ENCODE measurements around the gene COPE. TPM values are rescaled to one million over a fixed set of nuclear protein-coding genes. Genes with fewer than 3 reads are reported as not detected.

COPE gene
- total RNA-seq, 1 donor from 2014 or later, result 212 TPM

DNA sequence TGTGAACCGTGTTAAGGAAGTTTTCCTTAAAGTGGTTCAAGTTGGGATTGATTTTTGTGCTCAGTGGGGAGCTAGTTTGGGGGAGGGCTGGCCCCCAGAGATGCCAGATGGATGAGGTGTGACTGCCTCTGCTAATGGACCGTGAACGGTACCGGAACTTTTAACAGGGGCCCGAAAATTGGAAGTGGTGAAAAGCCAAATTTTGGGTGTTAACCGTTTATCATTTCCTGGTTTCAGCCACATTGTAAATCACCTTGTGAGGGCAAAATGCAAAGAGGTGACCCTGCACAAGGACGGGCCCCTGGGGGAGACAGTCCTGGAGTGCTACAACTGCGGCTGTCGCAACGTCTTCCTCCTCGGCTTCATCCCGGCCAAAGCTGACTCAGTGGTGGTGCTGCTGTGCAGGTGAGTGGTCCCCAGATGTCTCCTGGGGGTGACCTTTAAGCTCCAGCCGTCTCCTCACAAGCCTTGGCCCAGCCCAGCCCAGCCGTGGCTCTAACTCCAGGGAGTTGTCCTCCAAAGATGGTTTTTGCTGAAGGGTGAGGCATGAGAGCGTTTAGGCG is 69.3 kb downstream of the COPE start:
- no peaks in the 10 kb centered on the region for H3K9me3 ChIP-seq
- H3K4me1 ChIP-seq, result peaks cover 70% of the 10 kb centered on the region
- H3K27ac ChIP-seq, result peak overlapping the region; percentile 92
- intact Hi-C loops (cut with DNase I), result loop anchor here (5.0 to 10.0 kb wide), 3 partner anchors 165 to 385 kb away; partner anchors contain the start of gene CRTC1
- no peak for DNase-seq (ENCODE audit: extremely low spot score in 2 of 2)
- H3K36me3 ChIP-seq, result peaks cover 0 to 49% of the 10 kb centered on the region in 2 donors
- no peak overlapping the region for H3K4me3 ChIP-seq
- H3K27me3 ChIP-seq, result no peaks in the 10 kb centered on the region
- TF ChIP-seq POLR2A (IDR thresholded peaks at IDR 0.05), result no peak
- no peak for TF ChIP-seq CTCF (IDR thresholded peaks at IDR 0.05)

Other genes starting within 250 kb of the COPE start
- gene CRTC1, start 235.7 kb downstream of the COPE start, total RNA-seq, result 7.4 TPM
- gene COMP, start 128.1 kb downstream of the COPE start, total RNA-seq, result 0.98 TPM
- gene UPF1, start 87.4 kb downstream of the COPE start, total RNA-seq, result 77.8 TPM
- gene CERS1, start 23.2 kb downstream of the COPE start, total RNA-seq, result 0.49 TPM
- gene DDX49, start 328 bp upstream of the COPE start, total RNA-seq, result 36.3 TPM
- 30.9 TPM for gene HOMER3, start 21.8 kb upstream of the COPE start, total RNA-seq
- gene SUGP2, start 114.1 kb upstream of the COPE start, total RNA-seq, result 57.9 TPM
- 26.5 TPM for gene ARMC6, start 114.2 kb upstream of the COPE start, total RNA-seq
- 6.6 TPM for gene SLC25A42, start 144.6 kb upstream of the COPE start, total RNA-seq
- 31.7 TPM for gene TMEM161A, start 219.1 kb upstream of the COPE start, total RNA-seq